ENCODE results near the gene NDUFV2.

Gene NDUFV2

DNA sequence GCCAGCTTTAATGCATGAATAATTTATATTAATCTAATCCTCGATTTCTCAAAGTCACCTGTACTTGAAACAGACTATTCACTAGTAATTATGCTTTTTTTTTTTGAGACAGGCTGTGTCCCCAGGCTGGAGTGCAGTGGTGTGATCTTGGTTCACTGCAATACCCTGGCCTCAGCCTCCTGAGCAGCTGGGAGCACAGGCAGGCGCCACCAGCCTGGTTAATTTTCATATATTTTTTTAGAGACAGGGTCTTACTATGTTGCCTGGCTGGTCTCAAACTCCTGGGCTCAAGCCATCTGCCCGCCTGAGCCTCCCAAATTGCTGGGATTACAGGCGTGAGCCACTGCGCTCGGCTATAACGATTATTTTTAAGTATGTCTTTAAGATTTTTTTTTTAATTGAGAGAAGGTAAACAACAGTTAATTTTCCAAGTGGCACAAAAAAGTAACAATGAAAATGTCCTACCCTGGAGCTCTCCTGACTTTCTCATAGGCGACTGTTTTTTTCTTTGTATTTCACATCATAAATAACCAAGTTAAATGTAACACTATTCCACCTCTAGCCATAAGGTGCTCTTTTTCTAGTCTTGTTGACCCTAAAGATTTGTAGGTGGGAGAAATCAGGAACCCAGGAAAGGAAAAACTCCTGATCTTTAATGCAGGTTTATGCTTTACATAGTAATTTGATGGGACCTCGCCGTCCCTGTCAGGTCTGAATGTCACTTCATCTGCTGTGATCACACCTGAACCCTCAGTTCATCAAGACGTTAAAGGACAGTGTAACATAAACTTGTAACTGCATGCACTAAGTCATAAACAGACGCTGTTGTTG, 32.8 kb downstream of the NDUFV2 start:
- H3K27ac ChIP-seq, result peak overlapping the region; percentile 96 to 99
- intact Hi-C loops (cut with DNase I; ENCODE audit: low total_unique reads), result no loop called here
- TF ChIP-seq, protein P1, sequence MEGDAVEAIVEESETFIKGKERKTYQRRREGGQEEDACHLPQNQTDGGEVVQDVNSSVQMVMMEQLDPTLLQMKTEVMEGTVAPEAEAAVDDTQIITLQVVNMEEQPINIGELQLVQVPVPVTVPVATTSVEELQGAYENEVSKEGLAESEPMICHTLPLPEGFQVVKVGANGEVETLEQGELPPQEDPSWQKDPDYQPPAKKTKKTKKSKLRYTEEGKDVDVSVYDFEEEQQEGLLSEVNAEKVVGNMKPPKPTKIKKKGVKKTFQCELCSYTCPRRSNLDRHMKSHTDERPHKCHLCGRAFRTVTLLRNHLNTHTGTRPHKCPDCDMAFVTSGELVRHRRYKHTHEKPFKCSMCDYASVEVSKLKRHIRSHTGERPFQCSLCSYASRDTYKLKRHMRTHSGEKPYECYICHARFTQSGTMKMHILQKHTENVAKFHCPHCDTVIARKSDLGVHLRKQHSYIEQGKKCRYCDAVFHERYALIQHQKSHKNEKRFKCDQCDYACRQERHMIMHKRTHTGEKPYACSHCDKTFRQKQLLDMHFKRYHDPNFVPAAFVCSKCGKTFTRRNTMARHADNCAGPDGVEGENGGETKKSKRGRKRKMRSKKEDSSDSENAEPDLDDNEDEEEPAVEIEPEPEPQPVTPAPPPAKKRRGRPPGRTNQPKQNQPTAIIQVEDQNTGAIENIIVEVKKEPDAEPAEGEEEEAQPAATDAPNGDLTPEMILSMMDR (IDR thresholded peaks at IDR 0.05), result no peak
- peaks cover 0 to 26% (median 15%) of the 10 kb centered on the region in 4 donors for H3K4me1 ChIP-seq
- H3K27me3 ChIP-seq, result no peaks in the 10 kb centered on the region
- peaks cover 0 to 19% (median 0%) of the 10 kb centered on the region in 3 donors for H3K36me3 ChIP-seq
- H3K9me3 ChIP-seq, result no peaks in the 10 kb centered on the region
- DNase-seq, result no peak
- H3K4me3 ChIP-seq, result peak overlapping the region; percentile 68 to 80

DNA sequence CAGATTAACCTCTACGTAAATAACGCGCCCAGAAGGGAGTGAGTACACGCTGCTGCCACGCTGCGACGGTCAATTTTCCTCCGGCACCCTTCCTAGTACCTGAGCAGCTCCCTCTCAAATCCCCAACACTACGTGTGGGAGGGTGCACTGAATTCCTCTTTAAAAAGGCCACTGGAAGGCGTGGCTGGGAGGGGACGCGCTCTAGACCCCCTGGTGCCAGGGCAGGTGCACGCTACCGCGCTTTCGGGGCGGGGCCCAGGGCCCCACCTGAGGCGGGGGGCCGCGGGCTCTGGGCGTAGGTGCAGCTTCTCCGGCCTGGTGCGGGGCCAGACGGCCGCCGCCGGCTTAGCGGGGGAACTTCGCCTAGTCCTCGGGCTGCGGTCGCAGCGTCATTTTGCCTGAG, 33.4 kb downstream of the NDUFV2 start:
- Histone ChIP-seq H3K4me3 (peak overlapping the region; percentile 68 to 80), H3K4me1 (peaks cover 0 to 33% (median 20%) of the 10 kb centered on the region in 4 donors)
- intact Hi-C loops (cut with DNase I; ENCODE audit: low total_unique reads), result loop anchor here (2.0 kb wide), 1 partner anchor 33 kb away; the partner anchor contains the start of gene NDUFV2

DNA sequence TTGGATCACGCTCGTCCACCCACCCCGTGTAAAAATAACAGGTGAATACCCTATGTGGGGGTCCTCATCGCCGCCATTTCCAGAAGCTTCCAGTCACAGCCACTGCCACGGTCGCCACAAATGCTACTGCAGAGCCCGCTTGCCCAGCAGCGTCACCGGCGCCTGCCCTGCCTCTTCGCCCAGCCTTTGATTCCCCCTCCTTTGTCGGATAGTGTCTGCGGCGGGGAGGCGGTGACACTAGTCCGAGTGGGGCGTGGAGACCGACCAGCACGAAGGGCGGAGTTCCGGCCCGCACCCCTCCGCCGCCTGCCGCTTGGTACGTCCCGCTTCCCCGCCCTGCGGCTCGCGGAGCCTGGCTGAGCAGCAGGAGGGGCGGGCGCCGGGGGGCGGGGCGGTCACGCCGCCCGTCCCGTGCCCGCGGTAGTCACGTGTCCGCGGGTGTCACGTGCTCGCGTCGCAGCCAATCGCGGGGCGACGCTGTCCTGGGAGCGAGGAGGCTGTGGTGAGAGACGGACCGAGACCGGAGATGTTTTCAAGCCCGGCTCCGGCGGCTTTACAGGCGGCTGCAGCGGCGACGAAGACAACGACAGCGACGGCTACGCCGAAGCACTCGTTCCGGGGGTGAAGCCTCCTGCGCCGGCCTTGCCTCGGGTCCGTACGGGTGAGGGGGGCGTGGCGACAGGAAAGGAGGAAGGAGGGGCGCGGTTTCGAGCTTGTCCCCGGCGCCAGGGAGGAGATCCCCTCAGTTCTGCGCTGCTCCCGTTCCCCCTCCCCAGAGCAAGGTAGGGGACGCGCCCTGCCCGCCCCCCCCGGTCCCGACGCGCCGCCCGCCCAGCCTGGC, 34.0 kb downstream of the NDUFV2 start, which contains the start of gene ANKRD12:
ANKRD12 (plus strand) TSS at position 467 of the 841 bp plus-strand sequence. CDS start 45,652 bp downstream, outside the sequence.
- Histone ChIP-seq H3K27ac (peak within 1 kb of the TSS; percentile 96 to 99), H3K4me1 (peaks cover 0 to 39% (median 27%) of the 10 kb centered on the region in 4 donors), H3K36me3 (peaks cover 0 to 11% (median 0%) of the 10 kb centered on the region in 3 donors), H3K9me3 (no peaks in the 10 kb centered on the region), H3K4me3 (peak within 1 kb of the TSS; percentile 68 to 80), H3K27me3 (no peaks in the 10 kb centered on the region)
- peak; percentile 97 to 99 for DNase-seq
- TF ChIP-seq, protein P1 (IDR thresholded peaks at IDR 0.05), result no peak
- intact Hi-C loops (cut with DNase I; ENCODE audit: low total_unique reads), result loop anchor here (2.0 kb wide), 1 partner anchor 34 kb away; the partner anchor contains the start of gene NDUFV2

More for the DNA sequence above, 33.4 kb downstream of the NDUFV2 start:
- Histone ChIP-seq H3K27me3 (no peaks in the 10 kb centered on the region), H3K27ac (peak overlapping the region; percentile 96 to 99), H3K36me3 (peaks cover 0 to 14% (median 0%) of the 10 kb centered on the region in 3 donors), H3K9me3 (no peaks in the 10 kb centered on the region)
- TF ChIP-seq, protein P1 (IDR thresholded peaks at IDR 0.05), result no peak
- peak in 1 of 2 donors; percentile 25 for DNase-seq

DNA sequence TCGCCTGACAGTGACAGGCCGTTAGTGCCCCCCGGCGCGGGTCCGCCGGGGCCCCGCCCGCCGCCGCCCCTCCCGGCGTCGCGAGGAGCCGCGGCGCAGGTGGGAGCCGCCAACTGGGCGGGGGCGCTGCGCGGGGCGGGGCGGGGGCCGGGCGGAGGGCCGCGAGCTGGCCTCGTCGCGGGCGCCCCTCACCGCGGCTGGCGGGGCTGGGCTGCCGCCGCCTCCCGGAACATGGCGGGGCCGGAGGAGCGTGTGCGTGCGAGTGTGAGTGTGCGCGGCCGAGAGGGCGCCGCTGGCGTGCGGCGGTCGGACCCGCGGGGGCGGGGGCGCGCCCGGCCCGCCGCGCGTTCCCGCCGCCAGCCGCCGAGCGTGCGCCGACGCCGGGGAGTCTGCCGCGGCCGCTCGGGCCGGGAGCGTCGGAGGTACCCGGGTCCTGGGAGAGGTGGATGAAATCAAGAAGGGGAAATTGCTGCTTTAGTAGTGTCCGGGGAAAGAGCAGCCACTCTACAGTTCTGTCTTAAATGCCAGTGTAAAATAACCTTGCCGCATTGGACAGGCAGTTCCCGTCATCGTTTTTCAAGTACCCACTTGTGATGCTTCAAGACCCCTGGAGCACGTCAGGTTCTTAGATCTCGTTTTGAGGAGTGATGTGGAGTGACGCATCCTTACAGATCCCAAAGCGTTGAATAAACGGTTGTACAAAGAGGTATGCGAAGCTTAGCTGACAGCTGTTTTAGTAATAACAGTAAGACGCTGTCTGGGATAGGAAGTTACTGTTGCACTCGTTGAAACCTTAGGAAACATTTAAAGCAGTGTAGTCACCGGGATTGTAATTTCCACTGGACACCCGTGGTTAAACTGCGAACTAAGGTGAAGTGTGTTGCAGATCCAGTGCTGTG, 34.9 kb downstream of the NDUFV2 start:
- Histone ChIP-seq H3K36me3 (peaks cover 0 to 8% (median 0%) of the 10 kb centered on the region in 3 donors), H3K9me3 (no peaks in the 10 kb centered on the region), H3K27me3 (no peaks in the 10 kb centered on the region), H3K4me1 (peaks cover 0 to 48% (median 35%) of the 10 kb centered on the region in 4 donors), H3K27ac (peak overlapping the region; percentile 96 to 99), H3K4me3 (peak overlapping the region; percentile 68 to 80)
- TF ChIP-seq, protein P1 (IDR thresholded peaks at IDR 0.05), result peak in 1 of 2 experiments; percentile 12
- intact Hi-C loops (cut with DNase I; ENCODE audit: low total_unique reads), result loop anchor here (2.0 kb wide), 1 partner anchor 35 kb away; the partner anchor contains the start of gene NDUFV2
- DNase-seq, result peak; percentile 44 to 82

All from tibial artery (tissue), 4 donors.